ENCODE measurements around the gene GLI2. TPM values are rescaled to one million over a fixed set of nuclear protein-coding genes. Genes with fewer than 3 reads are reported as not detected.

GLI2 gene
- total RNA-seq (2012; rRNA removed), result 4.2 and 4.3 TPM in 2 replicates

DNA sequence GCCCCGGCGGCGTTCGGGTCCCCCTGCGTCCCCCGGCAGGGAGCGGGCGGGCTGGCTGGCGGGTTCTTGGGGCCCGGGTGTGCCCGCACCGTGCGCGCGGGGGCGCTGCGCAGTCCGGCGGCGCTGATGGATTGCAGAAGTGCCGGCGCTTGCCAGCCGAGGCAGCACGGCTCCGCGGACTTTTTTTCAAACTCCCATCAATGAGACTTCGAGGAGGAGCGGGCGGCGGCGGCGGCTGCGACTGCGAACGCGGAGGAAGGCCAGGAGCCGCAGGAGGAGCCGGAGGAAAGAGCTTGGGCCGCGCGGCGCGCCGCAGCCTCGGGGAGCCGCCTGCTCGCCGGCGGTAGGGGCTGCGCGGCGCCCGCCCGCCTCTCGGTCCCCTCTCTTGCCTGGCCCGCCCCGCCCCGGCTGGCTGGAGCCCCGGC, at the start of gene GLI2:
Gene GLI2, plus strand, starts transcription at position 123 of the 425 bp plus-strand sequence. CDS start 61,453 bp downstream, outside the sequence.
- peak within 1 kb of the TSS; percentile 88 for H3K9ac ChIP-seq (ENCODE audit: low read depth, low read length)
- H3K4me2 ChIP-seq (ENCODE audit: low read length), result peak within 1 kb of the TSS; percentile 97
- H3K9me3 ChIP-seq (replicated peaks; ENCODE audit: low read length), result no peaks in the 10 kb centered on the region
- H3K27me3 ChIP-seq (ENCODE audit: control insufficient read depth, insufficient read depth, low read length), result no peaks in the 10 kb centered on the region
- H3K4me3 ChIP-seq (ENCODE audit: low read length), result peak within 1 kb of the TSS; percentile 94
- H3K4me1 ChIP-seq (ENCODE audit: control insufficient read depth, insufficient read depth, low read length), result peaks cover 35% of the 10 kb centered on the region
- H3K36me3 ChIP-seq (ENCODE audit: insufficient read depth, low read length), result no peaks in the 10 kb centered on the region

GRCh38 chr2:120685974-120686297, 49.7 kb upstream of the GLI2 start:
- H3K4me1 ChIP-seq (ENCODE audit: control insufficient read depth, insufficient read depth, low read length), result peaks cover 17% of the 10 kb centered on the region

GRCh38 chr2:120686511-120687168, 49.0 kb upstream of the GLI2 start:
- H3K4me3 ChIP-seq (ENCODE audit: low read length), result no peak overlapping the region
- H3K4me2 ChIP-seq (ENCODE audit: low read length), result no peak overlapping the region
- peaks cover 17% of the 10 kb centered on the region for H3K4me1 ChIP-seq (ENCODE audit: control insufficient read depth, insufficient read depth, low read length)
- H3K9ac ChIP-seq (ENCODE audit: low read depth, low read length), result no peak overlapping the region
- no peaks in the 10 kb centered on the region for H3K36me3 ChIP-seq (ENCODE audit: insufficient read depth, low read length)
- H3K9me3 ChIP-seq (replicated peaks; ENCODE audit: low read length), result no peaks in the 10 kb centered on the region
- peaks cover 46% of the 10 kb centered on the region for H3K27me3 ChIP-seq (ENCODE audit: control insufficient read depth, insufficient read depth, low read length)

More at GRCh38 chr2:120685974-120686297, 49.7 kb upstream of the GLI2 start:
- Histone ChIP-seq H3K27me3 (ENCODE audit: control insufficient read depth, insufficient read depth, low read length) (peaks cover 45% of the 10 kb centered on the region), H3K9ac (ENCODE audit: low read depth, low read length) (no peak overlapping the region), H3K9me3 (replicated peaks; ENCODE audit: low read length) (no peaks in the 10 kb centered on the region), H3K4me3 (ENCODE audit: low read length) (no peak overlapping the region), H3K4me2 (ENCODE audit: low read length) (no peak overlapping the region), H3K36me3 (ENCODE audit: insufficient read depth, low read length) (no peaks in the 10 kb centered on the region)

DNA sequence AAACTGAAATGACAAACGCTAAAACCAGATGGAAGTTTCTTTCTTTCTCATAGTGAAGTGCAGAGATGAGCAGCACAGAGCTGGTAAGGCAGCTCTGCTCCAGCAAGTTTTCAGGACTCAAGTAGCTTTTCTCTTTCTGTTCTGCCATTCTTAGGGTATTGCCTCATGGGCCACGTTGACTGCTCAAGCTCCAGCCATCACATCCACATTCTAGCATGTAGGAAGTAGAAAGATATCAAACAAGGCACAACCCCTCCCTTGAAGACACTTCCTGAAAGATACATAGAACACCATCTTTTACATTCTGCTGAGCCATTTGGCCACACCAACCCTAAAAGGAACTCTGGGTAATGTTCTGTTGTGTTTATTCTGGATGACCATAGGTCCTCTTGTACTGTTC, 48.5 kb upstream of the GLI2 start:
- H3K36me3 ChIP-seq (ENCODE audit: insufficient read depth, low read length), result no peaks in the 10 kb centered on the region
- H3K4me1 ChIP-seq (ENCODE audit: control insufficient read depth, insufficient read depth, low read length), result peaks cover 17% of the 10 kb centered on the region
- peaks cover 46% of the 10 kb centered on the region for H3K27me3 ChIP-seq (ENCODE audit: control insufficient read depth, insufficient read depth, low read length)

DNA sequence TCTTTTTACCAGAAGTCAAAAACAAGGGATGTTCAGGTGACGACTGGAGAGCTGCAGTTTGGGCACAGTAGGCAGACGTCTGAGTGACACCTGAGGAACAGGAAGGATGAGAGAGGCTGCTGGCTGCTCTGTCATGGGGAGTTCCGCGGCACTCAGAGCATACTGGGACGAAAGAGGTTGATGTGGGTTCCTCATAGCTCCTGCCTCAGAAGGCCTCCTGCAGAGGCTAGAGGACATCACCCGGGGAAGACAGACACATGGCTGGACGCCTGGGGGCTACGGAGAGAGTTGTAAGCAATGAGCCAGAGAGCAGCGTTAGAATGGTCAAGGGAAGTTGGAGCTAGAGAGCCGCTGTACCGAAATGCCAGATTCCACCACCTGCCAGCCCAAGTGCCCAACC, 45.1 kb upstream of the GLI2 start:
- Histone ChIP-seq H3K27me3 (ENCODE audit: control insufficient read depth, insufficient read depth, low read length) (peaks cover 60% of the 10 kb centered on the region), H3K4me1 (ENCODE audit: control insufficient read depth, insufficient read depth, low read length) (peaks cover 12% of the 10 kb centered on the region), H3K9me3 (replicated peaks; ENCODE audit: low read length) (no peaks in the 10 kb centered on the region), H3K4me3 (ENCODE audit: low read length) (no peak overlapping the region), H3K9ac (ENCODE audit: low read depth, low read length) (no peak overlapping the region), H3K36me3 (ENCODE audit: insufficient read depth, low read length) (no peaks in the 10 kb centered on the region), H3K4me2 (ENCODE audit: low read length) (no peak overlapping the region)

More for the DNA sequence above, 48.5 kb upstream of the GLI2 start:
- Histone ChIP-seq H3K9me3 (replicated peaks; ENCODE audit: low read length) (no peaks in the 10 kb centered on the region), H3K4me3 (ENCODE audit: low read length) (no peak overlapping the region), H3K4me2 (ENCODE audit: low read length) (no peak overlapping the region), H3K9ac (ENCODE audit: low read depth, low read length) (no peak overlapping the region)

DNA sequence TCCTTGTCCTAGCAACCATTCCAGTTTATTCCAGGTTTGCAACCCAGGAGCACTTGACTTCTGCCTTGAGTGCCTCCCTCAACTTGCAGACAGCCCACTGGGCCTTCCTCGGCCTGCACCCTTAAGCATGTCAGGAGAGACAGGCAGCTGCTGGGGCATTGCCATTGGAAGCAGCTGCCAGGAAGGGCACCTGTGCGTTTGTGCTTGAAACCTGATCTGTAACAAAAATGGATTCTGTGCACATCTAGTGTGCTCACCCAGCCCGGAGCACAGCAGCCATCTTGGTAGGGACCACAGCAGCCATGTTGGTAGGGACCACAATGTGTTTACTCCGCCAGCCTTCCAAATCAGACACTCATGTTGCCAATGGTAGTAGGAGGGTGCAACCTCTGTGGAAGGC, 44.3 kb upstream of the GLI2 start:
- Histone ChIP-seq H3K27me3 (ENCODE audit: control insufficient read depth, insufficient read depth, low read length) (peaks cover 59% of the 10 kb centered on the region), H3K9ac (ENCODE audit: low read depth, low read length) (no peak overlapping the region), H3K36me3 (ENCODE audit: insufficient read depth, low read length) (no peaks in the 10 kb centered on the region)

GRCh38 chr2:120692691-120693090, 43.0 kb upstream of the GLI2 start:
- Histone ChIP-seq H3K4me3 (ENCODE audit: low read length) (no peak overlapping the region), H3K4me2 (ENCODE audit: low read length) (peak overlapping the region; percentile 27), H3K36me3 (ENCODE audit: insufficient read depth, low read length) (no peaks in the 10 kb centered on the region), H3K27me3 (ENCODE audit: control insufficient read depth, insufficient read depth, low read length) (peaks cover 51% of the 10 kb centered on the region), H3K9me3 (replicated peaks; ENCODE audit: low read length) (no peaks in the 10 kb centered on the region), H3K4me1 (ENCODE audit: control insufficient read depth, insufficient read depth, low read length) (peaks cover 12% of the 10 kb centered on the region), H3K9ac (ENCODE audit: low read depth, low read length) (no peak overlapping the region)

More for the DNA sequence above, 44.3 kb upstream of the GLI2 start:
- H3K4me1 ChIP-seq (ENCODE audit: control insufficient read depth, insufficient read depth, low read length), result peaks cover 12% of the 10 kb centered on the region
- H3K4me3 ChIP-seq (ENCODE audit: low read length), result no peak overlapping the region
- H3K4me2 ChIP-seq (ENCODE audit: low read length), result no peak overlapping the region
- H3K9me3 ChIP-seq (replicated peaks; ENCODE audit: low read length), result no peaks in the 10 kb centered on the region

- Histone ChIP-seq H3K4me2 (ENCODE audit: low read length) (peak overlapping the region; percentile 27), H3K27me3 (ENCODE audit: control insufficient read depth, insufficient read depth, low read length) (peaks cover 46% of the 10 kb centered on the region), H3K36me3 (ENCODE audit: insufficient read depth, low read length) (no peaks in the 10 kb centered on the region), H3K9ac (ENCODE audit: low read depth, low read length) (no peak overlapping the region), H3K4me1 (ENCODE audit: control insufficient read depth, insufficient read depth, low read length) (peaks cover 12% of the 10 kb centered on the region), H3K4me3 (ENCODE audit: low read length) (no peak overlapping the region), H3K9me3 (replicated peaks; ENCODE audit: low read length) (no peaks in the 10 kb centered on the region)
These were observed 42.5 kb upstream of the GLI2 start for GRCh38 chr2:120693121-120693520.

- Histone ChIP-seq H3K9ac (ENCODE audit: low read depth, low read length) (no peak overlapping the region), H3K36me3 (ENCODE audit: insufficient read depth, low read length) (no peaks in the 10 kb centered on the region), H3K4me1 (ENCODE audit: control insufficient read depth, insufficient read depth, low read length) (peaks cover 12% of the 10 kb centered on the region), H3K4me2 (ENCODE audit: low read length) (no peak overlapping the region), H3K9me3 (replicated peaks; ENCODE audit: low read length) (no peaks in the 10 kb centered on the region), H3K4me3 (ENCODE audit: low read length) (no peak overlapping the region), H3K27me3 (ENCODE audit: control insufficient read depth, insufficient read depth, low read length) (peaks cover 45% of the 10 kb centered on the region)
These were observed 41.6 kb upstream of the GLI2 start for GRCh38 chr2:120694034-120694433.

DNA sequence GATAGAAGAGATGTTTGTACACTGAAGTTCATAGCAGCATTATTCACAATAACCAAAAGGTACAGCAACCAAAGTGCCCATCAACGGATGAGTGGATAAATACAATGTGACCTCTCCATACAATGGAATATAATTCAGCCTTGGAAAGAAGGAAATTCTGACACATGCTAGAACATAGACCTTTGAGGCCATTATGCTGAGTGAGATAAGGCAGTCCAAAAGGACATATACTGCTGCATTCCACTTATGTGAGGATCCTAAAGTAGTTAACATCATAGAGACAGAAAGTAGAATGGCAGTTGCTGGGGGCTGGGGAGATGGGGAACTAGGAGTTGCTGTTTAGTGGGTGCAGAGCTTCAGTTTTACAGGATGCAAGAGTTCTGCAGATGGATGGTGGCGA, 38.2 kb upstream of the GLI2 start:
- H3K4me3 ChIP-seq (ENCODE audit: low read length), result no peak overlapping the region
- no peak overlapping the region for H3K9ac ChIP-seq (ENCODE audit: low read depth, low read length)
- H3K27me3 ChIP-seq (ENCODE audit: control insufficient read depth, insufficient read depth, low read length), result peaks cover 19% of the 10 kb centered on the region
- peaks cover 19% of the 10 kb centered on the region for H3K4me1 ChIP-seq (ENCODE audit: control insufficient read depth, insufficient read depth, low read length)
- H3K4me2 ChIP-seq (ENCODE audit: low read length), result no peak overlapping the region
- no peaks in the 10 kb centered on the region for H3K9me3 ChIP-seq (replicated peaks; ENCODE audit: low read length)
- H3K36me3 ChIP-seq (ENCODE audit: insufficient read depth, low read length), result no peaks in the 10 kb centered on the region

GRCh38 chr2:120699292-120699691, 36.4 kb upstream of the GLI2 start:
- H3K36me3 ChIP-seq (ENCODE audit: insufficient read depth, low read length), result no peaks in the 10 kb centered on the region
- H3K4me3 ChIP-seq (ENCODE audit: low read length), result no peak overlapping the region
- peaks cover 12% of the 10 kb centered on the region for H3K27me3 ChIP-seq (ENCODE audit: control insufficient read depth, insufficient read depth, low read length)
- H3K9me3 ChIP-seq (replicated peaks; ENCODE audit: low read length), result no peaks in the 10 kb centered on the region
- H3K4me1 ChIP-seq (ENCODE audit: control insufficient read depth, insufficient read depth, low read length), result peaks cover 22% of the 10 kb centered on the region
- no peak overlapping the region for H3K9ac ChIP-seq (ENCODE audit: low read depth, low read length)
- H3K4me2 ChIP-seq (ENCODE audit: low read length), result no peak overlapping the region

DNA sequence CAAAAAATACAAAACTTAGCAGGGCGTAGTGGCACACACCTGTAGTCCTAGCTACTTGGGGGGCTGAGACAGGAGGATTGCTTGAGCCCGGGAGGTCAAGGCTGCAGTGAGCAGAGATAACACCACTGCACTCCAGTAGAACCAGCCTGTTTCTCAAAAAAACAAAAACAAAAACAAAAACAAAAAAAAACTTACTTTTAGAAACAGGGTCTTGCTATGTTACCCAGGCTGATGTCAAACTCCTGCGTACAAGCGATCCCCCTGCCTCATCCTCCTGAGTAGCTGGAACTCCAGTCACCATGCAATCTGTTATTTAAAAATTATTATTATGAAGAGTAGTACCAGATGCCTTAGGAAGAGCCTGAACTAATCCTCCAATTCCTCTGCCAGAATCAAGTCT, 35.0 kb upstream of the GLI2 start:
- Histone ChIP-seq H3K4me3 (ENCODE audit: low read length) (no peak overlapping the region), H3K9ac (ENCODE audit: low read depth, low read length) (no peak overlapping the region), H3K36me3 (ENCODE audit: insufficient read depth, low read length) (no peaks in the 10 kb centered on the region), H3K4me1 (ENCODE audit: control insufficient read depth, insufficient read depth, low read length) (peaks cover 19% of the 10 kb centered on the region), H3K27me3 (ENCODE audit: control insufficient read depth, insufficient read depth, low read length) (peaks cover 4% of the 10 kb centered on the region), H3K4me2 (ENCODE audit: low read length) (no peak overlapping the region), H3K9me3 (replicated peaks; ENCODE audit: low read length) (no peaks in the 10 kb centered on the region)
